Measurements from ENCODE around the gene ZC3H4.

DNA sequence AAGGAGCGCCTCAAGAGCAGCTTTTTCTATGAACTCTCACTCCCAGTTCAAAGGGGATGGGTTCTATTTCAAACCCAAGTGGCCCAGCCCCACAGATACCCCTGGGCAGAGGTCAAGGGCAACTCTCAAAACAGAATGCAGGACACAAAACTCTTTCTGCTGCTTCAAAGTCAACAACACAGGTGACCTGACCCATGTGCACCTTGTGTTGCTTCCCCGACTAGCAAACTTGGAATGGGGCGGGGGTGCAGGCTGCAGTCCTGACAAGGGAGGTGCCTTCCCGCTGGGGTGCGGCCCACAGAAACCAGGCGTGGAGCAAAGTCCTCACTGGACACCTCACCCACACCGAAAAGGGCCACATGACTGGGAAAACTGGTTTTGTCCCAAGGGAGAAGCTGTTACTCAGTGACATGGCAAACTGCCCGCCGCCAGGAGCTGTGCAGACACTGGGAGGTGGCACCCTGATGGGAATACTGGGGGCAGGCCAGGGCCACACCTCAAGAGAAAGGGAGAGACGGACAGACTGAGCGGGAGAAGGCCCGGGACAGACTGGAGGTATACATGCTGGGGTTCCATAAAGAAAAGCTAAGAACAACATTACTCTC lies 17.4 kb downstream of the ZC3H4 start:
- no peak for TF ChIP-seq CTCF (IDR thresholded peaks at IDR 0.05)
- no peak for TF ChIP-seq POLR2A (IDR thresholded peaks at IDR 0.05)

Data from adrenal gland (tissue), 5 donors.